ENCODE data around the gene SRP68. TPM values are rescaled to one million over a fixed set of nuclear protein-coding genes. Genes with fewer than 3 reads are reported as not detected.

The SRP68 gene
- total and polyA plus RNA-seq, 2 donors (not counting 1 experiment from before 2014, with no cell fraction given) = 34.0 to 68.6 TPM

DNA sequence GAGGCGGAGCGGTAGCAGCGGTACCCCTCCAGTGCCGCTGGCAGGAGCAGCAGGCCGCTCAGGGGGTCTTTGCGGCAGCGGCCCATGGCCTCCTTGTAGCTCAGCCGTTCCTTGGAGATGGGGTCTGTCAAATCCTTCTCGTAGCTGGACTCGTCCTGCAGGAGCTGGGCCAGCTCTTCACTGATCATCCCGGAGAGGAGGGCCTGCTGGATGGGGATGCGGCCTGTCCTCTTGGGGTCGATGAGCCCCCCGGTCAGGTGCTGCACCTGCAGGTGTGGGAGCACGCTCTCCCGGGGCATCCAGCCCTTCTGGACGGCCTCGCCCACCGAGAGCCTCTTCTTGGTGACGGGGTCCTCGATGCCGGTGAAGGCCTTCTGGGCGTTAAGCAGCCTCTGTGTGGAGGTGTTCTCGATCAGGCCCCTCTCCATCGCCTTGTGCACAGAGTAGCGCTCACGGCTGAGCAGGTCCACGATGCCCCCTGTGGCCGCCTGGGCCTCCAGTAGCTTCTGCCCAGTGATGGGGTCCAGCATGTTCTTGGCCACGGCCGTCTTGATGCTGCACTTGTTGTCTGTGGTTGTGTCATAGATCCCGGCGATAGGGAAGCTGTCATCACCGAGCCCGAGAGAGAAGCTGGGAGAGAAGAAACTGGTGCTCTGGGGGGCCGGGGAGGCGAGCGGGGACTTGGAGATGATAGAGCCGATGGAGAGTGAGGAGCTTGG is 65.0 kb downstream of the SRP68 start:
- H3K4me3 ChIP-seq (replicated peaks in 1 of 4; ENCODE audit: control extremely low read depth in 1 of 4, insufficient read depth in 1 of 4, low read depth in 3 of 4, low read length in 4 of 4) = no peak overlapping the region
- H3K9ac ChIP-seq (ENCODE audit: insufficient read depth, low read length) = no peak overlapping the region
- no peak overlapping the region for H2AFZ ChIP-seq (ENCODE audit: low read length)
- no peaks in the 10 kb centered on the region for H3K27me3 ChIP-seq (ENCODE audit: control insufficient read depth, insufficient read depth, low read length)
- no peaks in the 10 kb centered on the region for H3K79me2 ChIP-seq (ENCODE audit: control insufficient read depth, insufficient read depth, low read length)
- H3K4me2 ChIP-seq (ENCODE audit: extremely low read depth, insufficient read depth, low read length) = no peak overlapping the region
- DNase-seq (ENCODE audit: low read depth in 2 of 2) = no peak
- no peak overlapping the region for H3K27ac ChIP-seq (ENCODE audit: insufficient read depth, low read length)
- no peaks in the 10 kb centered on the region for H3K9me3 ChIP-seq (ENCODE audit: control insufficient read depth, insufficient read depth, low read depth, low read length)
- H3K36me3 ChIP-seq (ENCODE audit: control insufficient read depth, insufficient read depth, low read length) = no peaks in the 10 kb centered on the region
- TF ChIP-seq EZH2 (IDR thresholded peaks at IDR 0.05; ENCODE audit: low read length, missing control alignments) = no peak
- TF ChIP-seq, protein P1, sequence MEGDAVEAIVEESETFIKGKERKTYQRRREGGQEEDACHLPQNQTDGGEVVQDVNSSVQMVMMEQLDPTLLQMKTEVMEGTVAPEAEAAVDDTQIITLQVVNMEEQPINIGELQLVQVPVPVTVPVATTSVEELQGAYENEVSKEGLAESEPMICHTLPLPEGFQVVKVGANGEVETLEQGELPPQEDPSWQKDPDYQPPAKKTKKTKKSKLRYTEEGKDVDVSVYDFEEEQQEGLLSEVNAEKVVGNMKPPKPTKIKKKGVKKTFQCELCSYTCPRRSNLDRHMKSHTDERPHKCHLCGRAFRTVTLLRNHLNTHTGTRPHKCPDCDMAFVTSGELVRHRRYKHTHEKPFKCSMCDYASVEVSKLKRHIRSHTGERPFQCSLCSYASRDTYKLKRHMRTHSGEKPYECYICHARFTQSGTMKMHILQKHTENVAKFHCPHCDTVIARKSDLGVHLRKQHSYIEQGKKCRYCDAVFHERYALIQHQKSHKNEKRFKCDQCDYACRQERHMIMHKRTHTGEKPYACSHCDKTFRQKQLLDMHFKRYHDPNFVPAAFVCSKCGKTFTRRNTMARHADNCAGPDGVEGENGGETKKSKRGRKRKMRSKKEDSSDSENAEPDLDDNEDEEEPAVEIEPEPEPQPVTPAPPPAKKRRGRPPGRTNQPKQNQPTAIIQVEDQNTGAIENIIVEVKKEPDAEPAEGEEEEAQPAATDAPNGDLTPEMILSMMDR (conservative IDR thresholded peaks at IDR 0.05 in 1 of 2, IDR thresholded peaks at IDR 0.05 in 1 of 2; ENCODE audit: low read depth in 1 of 2, low read length in 2 of 2) = no peak
- no peaks in the 10 kb centered on the region for H3K4me1 ChIP-seq (ENCODE audit: control insufficient read depth, extremely low read depth, insufficient read depth, low read length)
- H4K20me1 ChIP-seq (ENCODE audit: control insufficient read depth, extremely low read depth, insufficient read depth, low read length) = no peaks in the 10 kb centered on the region

DNA sequence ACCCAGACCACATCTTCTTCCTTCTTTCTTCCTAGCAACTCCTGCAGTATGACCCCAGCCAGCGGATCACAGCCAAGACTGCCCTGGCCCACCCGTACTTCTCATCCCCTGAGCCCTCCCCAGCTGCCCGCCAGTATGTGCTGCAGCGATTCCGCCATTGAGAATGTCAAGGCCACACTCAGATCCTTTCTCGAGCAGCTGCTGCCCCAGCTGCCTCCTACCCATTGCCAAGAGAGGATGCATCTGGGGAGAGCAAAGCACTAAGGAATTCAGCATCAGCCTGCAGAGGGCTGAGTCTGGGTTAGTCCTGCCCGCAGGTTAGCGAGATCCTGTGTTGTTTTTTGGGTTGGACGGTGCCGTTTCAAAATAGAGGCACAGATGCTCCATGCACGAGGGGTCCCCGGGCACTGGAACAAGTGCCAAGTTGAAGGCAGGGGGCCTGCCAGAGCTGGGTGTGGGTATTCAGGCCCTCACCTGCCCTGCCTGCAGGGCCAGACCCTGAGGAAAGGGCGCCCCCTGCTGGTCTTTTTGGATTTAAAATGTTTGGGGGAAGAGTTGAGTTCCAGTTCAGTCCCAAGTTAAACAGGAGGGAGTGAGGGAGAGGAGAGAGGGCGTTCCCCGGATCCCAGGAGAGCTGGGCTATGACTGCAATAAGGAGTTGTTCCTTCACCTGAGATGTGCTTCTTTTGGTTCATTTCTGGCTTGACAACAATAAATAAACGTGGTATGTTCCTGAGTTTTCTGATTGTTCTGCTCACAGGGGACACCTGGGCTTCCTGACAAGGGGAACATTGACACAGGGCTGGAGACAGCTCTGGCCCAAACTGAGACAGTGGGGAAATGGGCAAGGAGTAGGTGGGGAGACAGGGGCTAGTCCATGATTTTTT is 66.8 kb downstream of the SRP68 start:
- peak; percentile 33 to 65 for DNase-seq (ENCODE audit: low read depth in 2 of 2)
- Histone ChIP-seq H3K36me3 (ENCODE audit: control insufficient read depth, insufficient read depth, low read length) (no peaks in the 10 kb centered on the region), H3K27me3 (ENCODE audit: control insufficient read depth, insufficient read depth, low read length) (no peaks in the 10 kb centered on the region), H3K4me3 (replicated peaks in 1 of 4; ENCODE audit: control extremely low read depth in 1 of 4, insufficient read depth in 1 of 4, low read depth in 3 of 4, low read length in 4 of 4) (no peak overlapping the region), H2AFZ (ENCODE audit: low read length) (no peak overlapping the region), H3K9ac (ENCODE audit: insufficient read depth, low read length) (no peak overlapping the region), H3K4me1 (ENCODE audit: control insufficient read depth, extremely low read depth, insufficient read depth, low read length) (no peaks in the 10 kb centered on the region), H3K4me2 (ENCODE audit: extremely low read depth, insufficient read depth, low read length) (no peak overlapping the region), H3K79me2 (ENCODE audit: control insufficient read depth, insufficient read depth, low read length) (no peaks in the 10 kb centered on the region), H4K20me1 (ENCODE audit: control insufficient read depth, extremely low read depth, insufficient read depth, low read length) (no peaks in the 10 kb centered on the region), H3K27ac (ENCODE audit: insufficient read depth, low read length) (no peak overlapping the region), H3K9me3 (ENCODE audit: control insufficient read depth, insufficient read depth, low read depth, low read length) (no peaks in the 10 kb centered on the region)
- no peak for TF ChIP-seq EZH2 (IDR thresholded peaks at IDR 0.05; ENCODE audit: low read length, missing control alignments)
- TF ChIP-seq, protein P1 (conservative IDR thresholded peaks at IDR 0.05 in 1 of 2, IDR thresholded peaks at IDR 0.05 in 1 of 2; ENCODE audit: low read depth in 1 of 2, low read length in 2 of 2) = peak; percentile 56 to 62

DNA sequence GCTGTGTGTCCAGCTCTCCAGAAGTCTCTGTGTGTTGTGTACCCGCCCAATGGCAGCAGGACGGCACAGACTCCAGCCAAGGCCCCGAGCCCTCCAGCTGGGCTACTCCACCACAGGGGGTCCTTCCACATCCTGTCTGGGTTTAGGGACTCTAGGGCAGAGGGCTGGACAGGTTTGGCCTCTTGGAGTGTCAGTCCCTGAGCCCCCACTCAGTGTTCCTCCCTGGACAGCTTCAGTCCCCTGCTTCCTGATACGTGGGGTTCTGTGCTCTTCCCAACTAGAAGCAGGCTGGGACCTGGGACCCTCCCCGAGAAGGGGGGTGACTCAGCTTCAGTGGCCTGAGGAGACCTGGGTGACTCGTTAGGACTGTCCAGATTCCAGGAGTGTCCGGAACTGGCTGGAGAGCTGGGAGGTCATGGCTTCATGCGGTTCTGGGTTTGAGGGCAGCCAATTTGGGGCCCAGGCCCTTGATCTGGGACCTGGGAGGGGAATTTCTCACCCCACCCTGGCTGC is 67.5 kb downstream of the SRP68 start:
- Histone ChIP-seq H3K4me1 (ENCODE audit: control insufficient read depth, extremely low read depth, insufficient read depth, low read length) (no peaks in the 10 kb centered on the region), H4K20me1 (ENCODE audit: control insufficient read depth, extremely low read depth, insufficient read depth, low read length) (no peaks in the 10 kb centered on the region), H3K27ac (ENCODE audit: insufficient read depth, low read length) (no peak overlapping the region), H3K4me3 (replicated peaks in 1 of 4; ENCODE audit: control extremely low read depth in 1 of 4, insufficient read depth in 1 of 4, low read depth in 3 of 4, low read length in 4 of 4) (no peak overlapping the region), H3K4me2 (ENCODE audit: extremely low read depth, insufficient read depth, low read length) (no peak overlapping the region), H2AFZ (ENCODE audit: low read length) (no peak overlapping the region), H3K27me3 (ENCODE audit: control insufficient read depth, insufficient read depth, low read length) (no peaks in the 10 kb centered on the region), H3K9ac (ENCODE audit: insufficient read depth, low read length) (no peak overlapping the region), H3K79me2 (ENCODE audit: control insufficient read depth, insufficient read depth, low read length) (no peaks in the 10 kb centered on the region), H3K36me3 (ENCODE audit: control insufficient read depth, insufficient read depth, low read length) (no peaks in the 10 kb centered on the region), H3K9me3 (ENCODE audit: control insufficient read depth, insufficient read depth, low read depth, low read length) (no peaks in the 10 kb centered on the region)
- TF ChIP-seq EZH2 (IDR thresholded peaks at IDR 0.05; ENCODE audit: low read length, missing control alignments) = no peak
- TF ChIP-seq, protein P1 (conservative IDR thresholded peaks at IDR 0.05 in 1 of 2, IDR thresholded peaks at IDR 0.05 in 1 of 2; ENCODE audit: low read depth in 1 of 2, low read length in 2 of 2) = no peak
- no peak for DNase-seq (ENCODE audit: low read depth in 2 of 2)
